Upper lobe of right lung (tissue), 1 donor: ENCODE results near the gene PIK3R2. TPM values are rescaled to one million over a fixed set of nuclear protein-coding genes. Genes with fewer than 3 reads are reported as not detected.

ENCODE experiments used
- ATAC-seq: fragments of 200-7000 bp; cut with Tn5 transposase; one replicate; pipeline ENCODE4 v1.9.1; 2020; ENCODE audit warnings: mild to moderate bottlenecking, moderate library complexity
- DNase-seq: peaks from one replicate; pipeline ENCODE4 v3.0.0-alpha.2; 2020
- H3K27ac ChIP-seq: fragments of 200-600 bp; one replicate; pipeline ENCODE4 v1.8.0; 2022
- H3K27me3 ChIP-seq: fragments of 200-600 bp; one replicate; pipeline ENCODE4 v1.8.0; 2022; ENCODE audit warnings: mild to moderate bottlenecking
- H3K36me3 ChIP-seq: fragments of 200-600 bp; one replicate; pipeline ENCODE4 v1.8.0; 2022
- H3K4me1 ChIP-seq: fragments of 200-600 bp; one replicate; pipeline ENCODE4 v1.8.0; 2022
- H3K4me3 ChIP-seq: fragments of 200-600 bp; one replicate; pipeline ENCODE4 v1.8.0; 2022; ENCODE audit warnings: mild to moderate bottlenecking
- H3K9me3 ChIP-seq: fragments of 200-600 bp; one replicate; pipeline ENCODE4 v1.8.0; 2022
- CTCF ChIP-seq: fragments of 200-600 bp; IDR thresholded peaks from one replicate; pipeline ENCODE4 v1.8.0; 2022; ENCODE audit warnings: antibody characterized with exemption
- intact Hi-C: fragments of 100-400 bp; cut with DNase I; formaldehyde crosslinking; loops from one replicate; pipeline ENCODE4 v1.11.0; 2022
- total RNA-seq: library from RNA; stranded (reverse); fragmentation: NEBNext Ultra II Directional; extraction: Animal tissue kit (Norgen Biotek cat#: 25700); gene quantifications from one replicate; pipeline ENCODE4 v1.2.1, GENCODE V29; 2021
- donor health status: DM: no; HTN: yes; CAD: no; lungs with severe emphysema.

Gene PIK3R2
- total RNA-seq, 1 donor from 2014 or later, result 24.2 TPM

- intact Hi-C loops, result no loop called here
- TF ChIP-seq CTCF, result no peak
- Histone ChIP-seq H3K4me3 (no peak overlapping the region), H3K36me3 (no peaks in the 10 kb centered on the region), H3K27me3 (no peaks in the 10 kb centered on the region), H3K27ac (no peak overlapping the region), H3K4me1 (no peaks in the 10 kb centered on the region), H3K9me3 (no peaks in the 10 kb centered on the region)
- DNase-seq (no peak), ATAC-seq (no peak)
Observed at GRCh38 chr19:18218600-18218999, 65.6 kb downstream of the PIK3R2 start.

Other genes with a start within 250 kb of the PIK3R2 start
- 59.7 TPM for gene CCDC124, start 220.1 kb upstream of the PIK3R2 start, total RNA-seq
- not detected for gene KCNN1, start 186.1 kb upstream of the PIK3R2 start, total RNA-seq
- 82.7 TPM for gene ARRDC2, start 145.0 kb upstream of the PIK3R2 start, total RNA-seq
- gene IL12RB1, start 66.2 kb upstream of the PIK3R2 start, total RNA-seq, result 6.2 TPM
- 23.1 TPM for gene MAST3, start 55.4 kb upstream of the PIK3R2 start, total RNA-seq
- 554 TPM for gene IFI30, start 20.6 kb downstream of the PIK3R2 start, total RNA-seq
- 8.2 TPM for gene MPV17L2, start 40.1 kb downstream of the PIK3R2 start, total RNA-seq
- gene RAB3A, start 50.9 kb downstream of the PIK3R2 start, total RNA-seq, result 1.9 TPM
- gene PDE4C, start 73.3 kb downstream of the PIK3R2 start, total RNA-seq, result 7.6 TPM
- gene IQCN, start 121.3 kb downstream of the PIK3R2 start, total RNA-seq, result 4.9 TPM
- 204 TPM for gene JUND, start 128.5 kb downstream of the PIK3R2 start, total RNA-seq
- 76.9 TPM for gene LSM4, start 169.9 kb downstream of the PIK3R2 start, total RNA-seq
- 40.8 TPM for gene PGPEP1, start 187.4 kb downstream of the PIK3R2 start, total RNA-seq
- gene GDF15, start 233.0 kb downstream of the PIK3R2 start, total RNA-seq, result 105 TPM
- 22.7 TPM for gene LRRC25, start 244.5 kb downstream of the PIK3R2 start, total RNA-seq